Neural progenitor cell (in vitro differentiated cells): ENCODE results near the gene DAP3. TPM values are rescaled to one million over a fixed set of nuclear protein-coding genes. Genes with fewer than 3 reads are reported as not detected.
"Not testable (repeated sequence)": the region's sequence is repeated elsewhere in the genome, so short reads cannot be mapped to it uniquely, and the experiment has no call there.

ENCODE experiments used
- DNase-seq: peaks from one replicate; pipeline ENCODE4 v3.0.0-alpha.2; 2016; ENCODE audit warnings: low spot score
- H2AFZ ChIP-seq: fragments of 200-600 bp; sonication (generic); replicated peaks from 2 replicates; pipeline ENCODE4 v1.6.1; 2016; ENCODE audit warnings: antibody characterized with exemption
- H3F3A ChIP-seq: fragments of 200-600 bp; sonication (generic); 2 replicates; pipeline ENCODE4 v1.6.1; 2016; ENCODE audit warnings: antibody characterized with exemption, low read depth
- H3K27ac ChIP-seq: fragments of 200-600 bp; sonication (generic); 2 replicates; pipeline ENCODE4 v1.5.1; 2016; ENCODE audit warnings: mild to moderate bottlenecking
- H3K27me3 ChIP-seq: fragments of 200-600 bp; sonication (generic); 2 replicates; pipeline ENCODE4 v1.6.1; 2016; ENCODE audit warnings: mild to moderate bottlenecking, moderate library complexity
- H3K36me3 ChIP-seq: fragments of 200-600 bp; sonication (generic); 2 replicates; pipeline ENCODE4 v1.5.1; 2016
- H3K4me1 ChIP-seq: fragments of 200-600 bp; sonication (generic); 2 replicates; pipeline ENCODE4 v1.6.1; 2016; ENCODE audit warnings: mixed run types
- H3K4me2 ChIP-seq: fragments of 200-600 bp; sonication (generic); 2 replicates; pipeline ENCODE4 v1.6.1; 2016
- H3K4me3 ChIP-seq: fragments of 200-600 bp; sonication (generic); 2 replicates; pipeline ENCODE4 v1.5.1; 2016
- H3K79me2 ChIP-seq: fragments of 200-600 bp; sonication (generic); 2 replicates; pipeline ENCODE4 v1.6.1; 2016; ENCODE audit warnings: low read depth
- H3K9ac ChIP-seq: fragments of 200-600 bp; sonication (generic); 2 replicates; pipeline ENCODE4 v1.6.1; 2016
- H3K9me3 ChIP-seq: fragments of 200-600 bp; sonication (generic); 2 replicates; pipeline ENCODE4 v1.5.1; 2016; ENCODE audit warnings: low read depth
- H4K20me1 ChIP-seq: fragments of 200-600 bp; sonication (generic); 2 replicates; pipeline ENCODE4 v1.6.1; 2016; ENCODE audit warnings: low read depth
- H3K27ac Mint-ChIP-seq: 3 replicates; pipeline ENCODE4 v1.8.0; 2021; ENCODE audit warnings: mixed read lengths
- H3K27me3 Mint-ChIP-seq: 2 replicates; pipeline ENCODE4 v1.8.0; 2022; ENCODE audit warnings: low read depth, mild to moderate bottlenecking, inconsistent platforms, moderate library complexity, mixed read lengths; ENCODE audit not compliant: insufficient read depth
- H3K36me3 Mint-ChIP-seq: 3 replicates; pipeline ENCODE4 v1.8.0; 2021; ENCODE audit warnings: mixed read lengths
- H3K4me1 Mint-ChIP-seq: 3 replicates; pipeline ENCODE4 v1.8.0; 2021; ENCODE audit warnings: mixed read lengths
- H3K4me3 Mint-ChIP-seq: 3 replicates; pipeline ENCODE4 v1.8.0; 2021; ENCODE audit warnings: mild to moderate bottlenecking, moderate library complexity, mixed read lengths
- H3K9me3 Mint-ChIP-seq: 3 replicates; pipeline ENCODE4 v1.8.0; 2020; ENCODE audit warnings: mixed read lengths
- EZH2 ChIP-seq: fragments of 200-600 bp; sonication (generic); IDR thresholded peaks from 2 replicates; pipeline ENCODE4 v1.6.1; 2017; ENCODE audit warnings: antibody characterized with exemption, mild to moderate bottlenecking, moderate library complexity
- EZH2phosphoT487 ChIP-seq: fragments of 200-600 bp; sonication (generic); IDR thresholded peaks from 2 replicates; pipeline ENCODE4 v1.6.1; 2017; ENCODE audit warnings: antibody characterized with exemption
- total RNA-seq: library from RNA; depleted of rRNA; stranded (reverse); fragments of >200 nt; gene quantifications from 2 replicates; pipeline ENCODE4 v1.2.3, GENCODE V29; 2015; ENCODE audit warnings: low replicate concordance
- TF ChIP-seq, protein P1 (sequence below): fragments of 200-600 bp; sonication (generic); IDR thresholded peaks from 2 replicates; pipeline ENCODE4 v1.5.1; 2017; ENCODE audit warnings: antibody characterized with exemption, mild to moderate bottlenecking

DAP3 gene
- total RNA-seq = 70.9 and 112 TPM in 2 replicates

GRCh38 chr1:155689081-155689607, at the start of gene DAP3:
DAP3 (plus strand) TSS chr1:155689091; CDS start chr1:155709780, 20,689 bp downstream.
- H3K4me3 ChIP-seq = peak within 1 kb of the TSS; percentile 100
- H2AFZ ChIP-seq = peak within 1 kb of the TSS; percentile 100
- H3K9me3 Mint-ChIP-seq, H3F3A ChIP-seq, H3K36me3 ChIP-seq, H3K27me3 ChIP-seq, H3K27me3 Mint-ChIP-seq, H3K4me1 ChIP-seq, DNase-seq, H3K9me3 ChIP-seq: not testable (repeated sequence)
- H3K9ac ChIP-seq = peak within 1 kb of the TSS; percentile 100
- H3K27ac Mint-ChIP-seq = peak within 1 kb of the TSS; percentile 94
- peak within 1 kb of the TSS; percentile 94 for H3K4me2 ChIP-seq
- H3K36me3 Mint-ChIP-seq = peaks cover 40% of the 10 kb centered on the region
- peak within 1 kb of the TSS; percentile 97 for H3K4me3 Mint-ChIP-seq
- H3K79me2 ChIP-seq = peaks cover 92% of the 10 kb centered on the region
- H3K27ac ChIP-seq = peak within 1 kb of the TSS; percentile 100
- peaks cover 29% of the 10 kb centered on the region for H3K4me1 Mint-ChIP-seq
- peaks cover 13% of the 10 kb centered on the region for H4K20me1 ChIP-seq

- H3K4me1 ChIP-seq = peaks cover 6% of the 10 kb centered on the region
- H3K36me3 Mint-ChIP-seq = peaks cover 1% of the 10 kb centered on the region
Measured at GRCh38 chr1:155640367-155640766, 48.5 kb upstream of the DAP3 start.

DNA sequence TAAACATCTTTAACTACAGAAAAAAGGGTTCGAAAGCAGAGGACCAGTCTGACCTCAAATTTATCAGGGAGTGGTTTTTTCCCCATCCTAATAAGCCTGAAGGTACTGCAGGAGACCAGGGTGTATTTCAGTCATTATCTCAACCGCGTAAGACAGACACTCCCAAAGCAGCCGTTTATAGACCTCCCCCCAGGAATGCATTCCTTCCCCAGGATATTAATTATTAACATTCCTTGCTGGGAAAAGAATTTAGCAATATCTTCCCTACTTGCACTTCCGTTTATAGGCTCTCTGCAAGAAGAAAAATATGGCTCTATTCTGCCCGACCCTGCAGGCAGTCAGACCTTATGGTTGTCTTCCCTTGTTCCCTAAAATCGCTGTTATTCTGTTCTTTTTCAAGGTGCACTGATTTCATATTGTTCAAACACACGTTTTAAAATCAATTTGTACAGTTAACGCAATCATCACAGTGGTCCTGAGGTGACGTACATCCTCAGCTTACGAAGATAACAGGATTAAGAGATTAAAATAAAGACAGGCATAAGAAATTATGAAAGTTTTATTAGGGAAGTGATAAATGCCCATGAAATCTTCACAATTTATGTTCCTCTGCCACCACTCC, 46.2 kb upstream of the DAP3 start:
- H2AFZ ChIP-seq, H3K4me3 Mint-ChIP-seq, H4K20me1 ChIP-seq, H3K27me3 ChIP-seq, H3K79me2 ChIP-seq, H3K4me1 ChIP-seq, H3K9me3 ChIP-seq, H3K27ac ChIP-seq, H3F3A ChIP-seq, H3K27me3 Mint-ChIP-seq, DNase-seq, H3K4me2 ChIP-seq, H3K27ac Mint-ChIP-seq, H3K36me3 ChIP-seq, H3K4me3 ChIP-seq, H3K9ac ChIP-seq, H3K36me3 Mint-ChIP-seq, H3K4me1 Mint-ChIP-seq: not testable (repeated sequence)
- peaks cover 27% of the 10 kb centered on the region for H3K9me3 Mint-ChIP-seq

More at GRCh38 chr1:155640367-155640766, 48.5 kb upstream of the DAP3 start:
- Histone ChIP-seq H3K79me2 (no peaks in the 10 kb centered on the region), H3K4me3 (no peak overlapping the region), H3K9ac (no peak overlapping the region), H4K20me1 (no peaks in the 10 kb centered on the region), H3K4me2 (no peak overlapping the region), H3K9me3 (no peaks in the 10 kb centered on the region), H3F3A (peaks cover 8% of the 10 kb centered on the region), H3K27ac (no peak overlapping the region), H3K36me3 (no peaks in the 10 kb centered on the region), H3K27me3 (no peaks in the 10 kb centered on the region), H2AFZ (no peak overlapping the region)
- Mint-ChIP-seq H3K4me1 (peaks cover 9% of the 10 kb centered on the region), H3K9me3 (peaks cover 27% of the 10 kb centered on the region), H3K27me3 (peaks cover 9% of the 10 kb centered on the region), H3K27ac (no peak overlapping the region), H3K4me3 (no peak overlapping the region)
- TF ChIP-seq, protein P1, sequence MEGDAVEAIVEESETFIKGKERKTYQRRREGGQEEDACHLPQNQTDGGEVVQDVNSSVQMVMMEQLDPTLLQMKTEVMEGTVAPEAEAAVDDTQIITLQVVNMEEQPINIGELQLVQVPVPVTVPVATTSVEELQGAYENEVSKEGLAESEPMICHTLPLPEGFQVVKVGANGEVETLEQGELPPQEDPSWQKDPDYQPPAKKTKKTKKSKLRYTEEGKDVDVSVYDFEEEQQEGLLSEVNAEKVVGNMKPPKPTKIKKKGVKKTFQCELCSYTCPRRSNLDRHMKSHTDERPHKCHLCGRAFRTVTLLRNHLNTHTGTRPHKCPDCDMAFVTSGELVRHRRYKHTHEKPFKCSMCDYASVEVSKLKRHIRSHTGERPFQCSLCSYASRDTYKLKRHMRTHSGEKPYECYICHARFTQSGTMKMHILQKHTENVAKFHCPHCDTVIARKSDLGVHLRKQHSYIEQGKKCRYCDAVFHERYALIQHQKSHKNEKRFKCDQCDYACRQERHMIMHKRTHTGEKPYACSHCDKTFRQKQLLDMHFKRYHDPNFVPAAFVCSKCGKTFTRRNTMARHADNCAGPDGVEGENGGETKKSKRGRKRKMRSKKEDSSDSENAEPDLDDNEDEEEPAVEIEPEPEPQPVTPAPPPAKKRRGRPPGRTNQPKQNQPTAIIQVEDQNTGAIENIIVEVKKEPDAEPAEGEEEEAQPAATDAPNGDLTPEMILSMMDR = no peak
- no peak for DNase-seq

- H3K9me3 Mint-ChIP-seq = peaks cover 27% of the 10 kb centered on the region
- Histone ChIP-seq H3K4me1 (peaks cover 2% of the 10 kb centered on the region), H3K9me3 (no peaks in the 10 kb centered on the region), H3K79me2 (no peaks in the 10 kb centered on the region), H3K36me3 (no peaks in the 10 kb centered on the region), H3K9ac (no peak overlapping the region), H3F3A (peaks cover 3% of the 10 kb centered on the region), H4K20me1 (no peaks in the 10 kb centered on the region), H3K4me2 (no peak overlapping the region), H3K27me3 (no peaks in the 10 kb centered on the region), H2AFZ (no peak overlapping the region), H3K4me3 (no peak overlapping the region), H3K27ac (no peak overlapping the region)
- H3K36me3 Mint-ChIP-seq = no peaks in the 10 kb centered on the region
- H3K27ac Mint-ChIP-seq = no peak overlapping the region
- peaks cover 6% of the 10 kb centered on the region for H3K4me1 Mint-ChIP-seq
- H3K4me3 Mint-ChIP-seq = no peak overlapping the region
- H3K27me3 Mint-ChIP-seq = peaks cover 9% of the 10 kb centered on the region
- no peak for DNase-seq
- TF ChIP-seq EZH2phosphoT487 (no peak), EZH2 (no peak)
- TF ChIP-seq, protein P1 = no peak
Measured at GRCh38 chr1:155643230-155643629, 45.7 kb upstream of the DAP3 start.
